ENCODE results near the gene TNFRSF6B.
A peak's percentile ranks its signal among the peaks of the same experiment; 100 is the strongest.

Gene TNFRSF6B

DNA sequence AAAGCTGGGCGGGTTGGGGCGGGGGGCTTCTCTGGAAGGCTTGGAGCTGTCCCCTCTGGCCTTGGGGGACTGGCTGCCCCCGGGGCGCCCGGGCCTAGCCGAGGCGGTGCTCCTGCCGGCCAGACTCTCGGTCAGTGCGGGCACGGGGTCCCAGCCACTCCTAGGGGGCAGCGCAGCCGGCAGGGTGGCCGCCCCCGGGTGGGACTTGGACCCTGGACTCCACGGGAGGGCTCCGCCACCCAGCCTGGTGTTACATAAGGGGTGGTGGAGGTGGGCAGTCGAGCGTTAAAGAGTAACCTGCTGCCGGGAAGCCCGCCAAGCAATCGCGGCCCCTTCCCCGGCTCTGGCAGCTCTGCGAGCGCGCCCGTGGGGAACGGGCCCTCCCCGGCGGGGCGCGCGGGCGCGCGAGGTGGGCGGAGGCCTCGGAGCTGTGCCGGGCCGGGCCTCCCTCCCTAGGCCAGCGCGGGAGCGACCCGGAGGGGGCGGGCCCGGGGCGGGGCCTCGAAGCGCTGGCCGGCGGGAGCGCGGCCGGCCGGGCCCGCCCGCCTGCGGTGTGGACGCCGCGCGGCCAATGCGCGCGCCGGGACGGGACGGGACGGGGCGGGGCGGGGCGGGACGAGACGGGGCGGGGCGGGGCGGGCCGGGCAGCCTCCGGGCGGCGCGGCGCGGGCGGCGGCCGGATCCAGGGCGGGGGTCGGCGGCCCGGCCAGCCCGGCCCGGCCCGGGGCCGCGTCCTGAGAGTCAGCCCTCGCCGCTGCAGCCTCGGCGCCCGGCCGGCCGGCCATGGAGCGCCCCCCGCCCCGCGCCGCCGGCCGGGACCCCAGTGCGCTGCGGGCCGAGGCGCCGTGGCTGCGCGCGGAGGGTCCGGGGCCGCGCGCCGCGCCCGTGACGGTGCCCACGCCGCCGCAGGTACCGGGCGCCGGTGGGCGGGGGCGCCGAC, 42.9 kb downstream of the TNFRSF6B start, which contains the start of gene SLC2A4RG:
SLC2A4RG (plus strand) TSS at position 647 of the 940 bp plus-strand sequence; CDS start at position 784, 137 bp downstream.
- peaks cover 0 to 5% (median 0%) of the 10 kb centered on the region in 5 experiments for H3K27me3 ChIP-seq (replicated peaks in 2 of 5; ENCODE audit: control insufficient read depth in 4 of 5, insufficient read depth in 5 of 5, low read length in 4 of 5)
- WGBS (ENCODE audit: insufficient coverage), result 0% methylated on average over 77 of the region's 136 CpGs
- peak within 1 kb of the TSS in 1 of 2 experiments; percentile 34 for H3K27ac ChIP-seq (ENCODE audit: insufficient read depth in 1 of 2, low read depth in 1 of 2, low read length in 2 of 2, poor library complexity in 1 of 2, severe bottlenecking in 2 of 2)
- peaks cover 0 to 29% (median 15%) of the 10 kb centered on the region in 4 experiments for H3K36me3 ChIP-seq (ENCODE audit: control insufficient read depth in 4 of 4, insufficient read depth in 4 of 4, low read length in 3 of 4)
- no peaks in the 10 kb centered on the region for H3K9me3 ChIP-seq (ENCODE audit: control extremely low read depth in 1 of 5, control insufficient read depth in 4 of 5, insufficient read depth in 2 of 5, low read depth in 1 of 5, low read length in 4 of 5)
- POLR2A ChIA-PET, result interaction anchor here (1.4 kb wide), 1 partner anchor 126 kb away, joined by 3 read pairs; the partner anchor contains the start of gene TPD52L2
- peak within 1 kb of the TSS; percentile 50 to 74 (median 69) for H3K4me3 ChIP-seq (ENCODE audit: control insufficient read depth in 1 of 7, extremely low read depth in 1 of 7, insufficient read depth in 4 of 7, low read depth in 2 of 7, low read length in 6 of 7)
- H3K4me1 ChIP-seq (ENCODE audit: control extremely low read depth in 1 of 4, control insufficient read depth in 4 of 4, insufficient read depth in 4 of 4, low read length in 3 of 4), result peaks cover 0 to 51% (median 42%) of the 10 kb centered on the region in 4 experiments
- CTCF ChIA-PET, result no interaction called here
- peak; percentile 54 to 64 (median 55) for DNase-seq

DNA sequence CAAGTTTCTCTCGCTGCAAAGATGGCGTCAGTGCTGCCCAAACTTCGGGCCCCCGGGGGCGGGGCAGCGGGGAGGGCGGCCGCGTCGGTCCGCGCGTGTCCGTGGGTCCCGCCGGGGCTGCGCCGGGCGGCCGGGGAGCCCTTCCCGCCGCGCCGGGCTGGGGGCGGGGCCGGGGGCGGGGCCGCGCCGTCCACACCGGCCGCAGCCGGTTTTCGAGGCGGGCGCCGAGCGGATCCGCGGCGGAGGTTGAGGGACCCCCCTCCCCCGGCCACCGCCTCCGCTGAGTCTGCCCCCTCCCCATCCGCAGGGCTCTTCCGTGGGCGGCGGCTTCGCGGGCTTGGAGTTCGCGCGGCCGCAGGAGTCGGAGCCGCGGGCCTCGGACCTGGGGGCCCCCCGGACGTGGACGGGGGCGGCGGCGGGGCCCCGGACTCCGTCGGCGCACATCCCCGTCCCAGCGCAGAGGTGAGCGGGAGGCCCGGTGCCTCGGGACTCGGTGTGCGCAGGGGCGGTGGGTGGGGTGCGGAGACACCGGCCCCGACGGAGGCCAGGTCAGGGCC, 43.7 kb downstream of the TNFRSF6B start:
- peak in 2 of 3 donors; percentile 31 to 48 for DNase-seq
- no peaks in the 10 kb centered on the region for H3K9me3 ChIP-seq (ENCODE audit: control extremely low read depth in 1 of 5, control insufficient read depth in 4 of 5, insufficient read depth in 2 of 5, low read depth in 1 of 5, low read length in 4 of 5)
- peak overlapping the region; percentile 50 to 70 (median 69) for H3K4me3 ChIP-seq (ENCODE audit: control insufficient read depth in 1 of 7, extremely low read depth in 1 of 7, insufficient read depth in 4 of 7, low read depth in 2 of 7, low read length in 6 of 7)
- WGBS (ENCODE audit: insufficient coverage), result under 1% methylated on average over 54 of the region's 80 CpGs
- peaks cover 0 to 5% (median 0%) of the 10 kb centered on the region in 5 experiments for H3K27me3 ChIP-seq (replicated peaks in 2 of 5; ENCODE audit: control insufficient read depth in 4 of 5, insufficient read depth in 5 of 5, low read length in 4 of 5)
- H3K36me3 ChIP-seq (ENCODE audit: control insufficient read depth in 4 of 4, insufficient read depth in 4 of 4, low read length in 3 of 4), result peaks cover 0 to 26% (median 13%) of the 10 kb centered on the region in 4 experiments
- peaks cover 0 to 51% (median 42%) of the 10 kb centered on the region in 4 experiments for H3K4me1 ChIP-seq (ENCODE audit: control extremely low read depth in 1 of 4, control insufficient read depth in 4 of 4, insufficient read depth in 4 of 4, low read length in 3 of 4)
- ChIA-PET CTCF (interaction anchor here (0.7 to 2.4 kb wide), 5 partner anchors 18 to 46 kb away, joined by 3 to 8 read pairs (median 3); partner anchors contain the start of genes ARFRP1 and ZGPAT), POLR2A (interaction anchor here (0.6 to 1.4 kb wide), 2 partner anchors 125 to 139 kb away, joined by 3 to 4 read pairs; partner anchors contain the start of gene TPD52L2)
- H3K27ac ChIP-seq (ENCODE audit: insufficient read depth in 1 of 2, low read depth in 1 of 2, low read length in 2 of 2, poor library complexity in 1 of 2, severe bottlenecking in 2 of 2), result peak overlapping the region in 1 of 2 experiments; percentile 34

GRCh38 chr20:63740627-63741353, 44.3 kb downstream of the TNFRSF6B start:
- Histone ChIP-seq H3K36me3 (ENCODE audit: control insufficient read depth in 4 of 4, insufficient read depth in 4 of 4, low read length in 3 of 4) (peaks cover 0 to 27% (median 11%) of the 10 kb centered on the region in 4 experiments), H3K4me1 (ENCODE audit: control extremely low read depth in 1 of 4, control insufficient read depth in 4 of 4, insufficient read depth in 4 of 4, low read length in 3 of 4) (peaks cover 0 to 47% (median 42%) of the 10 kb centered on the region in 4 experiments), H3K4me3 (ENCODE audit: control insufficient read depth in 1 of 7, extremely low read depth in 1 of 7, insufficient read depth in 4 of 7, low read depth in 2 of 7, low read length in 6 of 7) (peak overlapping the region; percentile 50 to 70 (median 69)), H3K27ac (ENCODE audit: insufficient read depth in 1 of 2, low read depth in 1 of 2, low read length in 2 of 2, poor library complexity in 1 of 2, severe bottlenecking in 2 of 2) (peak overlapping the region in 1 of 2 experiments; percentile 34), H3K9me3 (ENCODE audit: control extremely low read depth in 1 of 5, control insufficient read depth in 4 of 5, insufficient read depth in 2 of 5, low read depth in 1 of 5, low read length in 4 of 5) (no peaks in the 10 kb centered on the region), H3K27me3 (replicated peaks in 2 of 5; ENCODE audit: control insufficient read depth in 4 of 5, insufficient read depth in 5 of 5, low read length in 4 of 5) (peaks cover 0 to 5% (median 0%) of the 10 kb centered on the region in 5 experiments)
- WGBS (ENCODE audit: insufficient coverage), result 8% methylated on average over 15 of the region's 29 CpGs
- POLR2A ChIA-PET, result interaction anchor here (0.6 kb wide), 1 partner anchor 140 kb away, joined by 4 read pairs; no protein-coding TSS in a partner anchor
- DNase-seq, result peak; percentile 54 to 78 (median 76)
- CTCF ChIA-PET, result interaction anchor here (0.7 to 2.4 kb wide), 5 partner anchors 18 to 45 kb away, joined by 3 to 8 read pairs (median 3); partner anchors contain the start of genes ARFRP1 and ZGPAT

GRCh38 chr20:63741354-63741675, 44.9 kb downstream of the TNFRSF6B start:
- Histone ChIP-seq H3K9me3 (ENCODE audit: control extremely low read depth in 1 of 5, control insufficient read depth in 4 of 5, insufficient read depth in 2 of 5, low read depth in 1 of 5, low read length in 4 of 5) (no peaks in the 10 kb centered on the region), H3K36me3 (ENCODE audit: control insufficient read depth in 4 of 4, insufficient read depth in 4 of 4, low read length in 3 of 4) (peaks cover 0 to 27% (median 10%) of the 10 kb centered on the region in 4 experiments), H3K27ac (ENCODE audit: insufficient read depth in 1 of 2, low read depth in 1 of 2, low read length in 2 of 2, poor library complexity in 1 of 2, severe bottlenecking in 2 of 2) (no peak overlapping the region), H3K4me3 (ENCODE audit: control insufficient read depth in 1 of 7, extremely low read depth in 1 of 7, insufficient read depth in 4 of 7, low read depth in 2 of 7, low read length in 6 of 7) (peak overlapping the region in 4 of 7 experiments; percentile 69 to 70 (median 70)), H3K4me1 (ENCODE audit: control extremely low read depth in 1 of 4, control insufficient read depth in 4 of 4, insufficient read depth in 4 of 4, low read length in 3 of 4) (peaks cover 0 to 45% (median 41%) of the 10 kb centered on the region in 4 experiments), H3K27me3 (replicated peaks in 2 of 5; ENCODE audit: control insufficient read depth in 4 of 5, insufficient read depth in 5 of 5, low read length in 4 of 5) (peaks cover 0 to 5% (median 0%) of the 10 kb centered on the region in 5 experiments)
- 56% methylated on average over 6 of the region's 6 CpGs for WGBS (ENCODE audit: insufficient coverage)
- ChIA-PET CTCF (interaction anchor here (0.7 to 2.4 kb wide), 3 partner anchors 14 to 45 kb away, joined by 3 to 8 read pairs (median 3); partner anchors contain the start of genes ARFRP1 and ZGPAT), POLR2A (no interaction called here)
- DNase-seq, result no peak

DNA sequence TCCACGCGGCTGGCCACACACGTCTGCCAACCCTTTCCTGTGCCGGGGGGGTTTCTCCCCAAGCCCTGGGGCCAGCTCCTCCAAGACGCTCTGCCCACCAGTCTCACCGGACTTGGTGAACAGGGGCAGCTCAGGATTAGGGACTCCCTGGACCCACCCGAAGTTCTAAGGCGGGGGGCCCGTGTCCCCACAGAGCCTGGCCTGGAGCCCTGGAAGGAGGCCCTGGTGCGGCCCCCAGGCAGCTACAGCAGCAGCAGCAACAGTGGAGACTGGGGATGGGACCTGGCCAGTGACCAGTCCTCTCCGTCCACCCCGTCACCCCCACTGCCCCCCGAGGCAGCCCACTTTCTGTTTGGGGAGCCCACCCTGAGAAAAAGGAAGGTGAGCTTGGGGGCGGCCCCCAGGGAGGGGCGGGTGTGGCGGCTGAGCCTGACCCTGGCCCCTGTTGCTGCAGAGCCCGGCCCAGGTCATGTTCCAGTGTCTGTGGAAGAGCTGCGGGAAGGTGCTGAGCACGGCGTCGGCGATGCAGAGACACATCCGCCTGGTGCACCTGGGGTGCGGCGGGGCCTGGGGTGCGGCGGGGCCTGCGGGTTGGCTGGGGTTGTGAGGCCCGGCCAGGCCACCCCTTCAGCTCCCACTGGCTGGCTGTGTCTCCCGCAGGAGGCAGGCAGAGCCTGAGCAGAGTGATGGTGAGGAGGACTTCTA, 45.4 kb downstream of the TNFRSF6B start:
- ChIA-PET CTCF (interaction anchor here (0.7 to 2.4 kb wide), 3 partner anchors 14 to 44 kb away, joined by 3 to 8 read pairs (median 3); partner anchors contain the start of genes ARFRP1 and ZGPAT), POLR2A (no interaction called here)
- Histone ChIP-seq H3K9me3 (ENCODE audit: control extremely low read depth in 1 of 5, control insufficient read depth in 4 of 5, insufficient read depth in 2 of 5, low read depth in 1 of 5, low read length in 4 of 5) (no peaks in the 10 kb centered on the region), H3K27ac (ENCODE audit: insufficient read depth in 1 of 2, low read depth in 1 of 2, low read length in 2 of 2, poor library complexity in 1 of 2, severe bottlenecking in 2 of 2) (no peak overlapping the region), H3K4me3 (ENCODE audit: control insufficient read depth in 1 of 7, extremely low read depth in 1 of 7, insufficient read depth in 4 of 7, low read depth in 2 of 7, low read length in 6 of 7) (no peak overlapping the region), H3K36me3 (ENCODE audit: control insufficient read depth in 4 of 4, insufficient read depth in 4 of 4, low read length in 3 of 4) (peaks cover 0 to 30% (median 10%) of the 10 kb centered on the region in 4 experiments), H3K4me1 (ENCODE audit: control extremely low read depth in 1 of 4, control insufficient read depth in 4 of 4, insufficient read depth in 4 of 4, low read length in 3 of 4) (peaks cover 0 to 40% (median 38%) of the 10 kb centered on the region in 4 experiments), H3K27me3 (replicated peaks in 2 of 5; ENCODE audit: control insufficient read depth in 4 of 5, insufficient read depth in 5 of 5, low read length in 4 of 5) (peaks cover 0 to 5% (median 0%) of the 10 kb centered on the region in 5 experiments)
- 98% methylated on average over 16 of the region's 30 CpGs for WGBS (ENCODE audit: insufficient coverage)
- no peak for DNase-seq

Measured in common myeloid progenitor, CD34-positive (primary cell).